Upper lobe of right lung (tissue), 1 donor: ENCODE measurements around the gene TREM2. TPM values are rescaled to one million over a fixed set of nuclear protein-coding genes. Genes with fewer than 3 reads are reported as not detected.

Experiments
- ATAC-seq: fragments of 200-7000 bp; cut with Tn5 transposase; one replicate; pipeline ENCODE4 v1.9.1; 2020; ENCODE audit warnings: mild to moderate bottlenecking, moderate library complexity
- DNase-seq: peaks from one replicate; pipeline ENCODE4 v3.0.0-alpha.2; 2020
- H3K27ac ChIP-seq: fragments of 200-600 bp; one replicate; pipeline ENCODE4 v1.8.0; 2022
- H3K27me3 ChIP-seq: fragments of 200-600 bp; one replicate; pipeline ENCODE4 v1.8.0; 2022; ENCODE audit warnings: mild to moderate bottlenecking
- H3K36me3 ChIP-seq: fragments of 200-600 bp; one replicate; pipeline ENCODE4 v1.8.0; 2022
- H3K4me1 ChIP-seq: fragments of 200-600 bp; one replicate; pipeline ENCODE4 v1.8.0; 2022
- H3K4me3 ChIP-seq: fragments of 200-600 bp; one replicate; pipeline ENCODE4 v1.8.0; 2022; ENCODE audit warnings: mild to moderate bottlenecking
- H3K9me3 ChIP-seq: fragments of 200-600 bp; one replicate; pipeline ENCODE4 v1.8.0; 2022
- CTCF ChIP-seq: fragments of 200-600 bp; IDR thresholded peaks from one replicate; pipeline ENCODE4 v1.8.0; 2022; ENCODE audit warnings: antibody characterized with exemption
- intact Hi-C: fragments of 100-400 bp; cut with DNase I; formaldehyde crosslinking; loops from one replicate; pipeline ENCODE4 v1.11.0; 2022
- total RNA-seq: library from RNA; stranded (reverse); fragmentation: NEBNext Ultra II Directional; extraction: Animal tissue kit (Norgen Biotek cat#: 25700); gene quantifications from one replicate; pipeline ENCODE4 v1.2.1, GENCODE V29; 2021
- donor health status: DM: no; HTN: yes; CAD: no; lungs with severe emphysema.

Gene TREM2
- total RNA-seq, 1 donor from 2014 or later, result 62.2 TPM

- no peaks in the 10 kb centered on the region for H3K27me3 ChIP-seq
- H3K4me1 ChIP-seq, result no peaks in the 10 kb centered on the region
- H3K4me3 ChIP-seq, result no peak overlapping the region
- TF ChIP-seq CTCF, result no peak
- H3K9me3 ChIP-seq, result no peaks in the 10 kb centered on the region
- intact Hi-C loops, result no loop called here
- no peak for DNase-seq
- H3K27ac ChIP-seq, result no peak overlapping the region
- peak; percentile 62 for ATAC-seq
- no peaks in the 10 kb centered on the region for H3K36me3 ChIP-seq
These were observed 51.9 kb downstream of the TREM2 start for GRCh38 chr6:41111017-41111416.

Other genes starting within 250 kb of the TREM2 start
- gene UNC5CL, start 123.9 kb downstream of the TREM2 start, total RNA-seq, result 1.4 TPM
- gene TSPO2, start 120.6 kb downstream of the TREM2 start, total RNA-seq, result not detected
- gene APOBEC2, start 109.9 kb downstream of the TREM2 start, total RNA-seq, result not detected
- 22.1 TPM for gene OARD1, start 90.8 kb downstream of the TREM2 start, total RNA-seq
- 23.9 TPM for gene NFYA, start 90.1 kb downstream of the TREM2 start, total RNA-seq
- 2.5 TPM for gene TREML1, start 8.8 kb downstream of the TREM2 start, total RNA-seq
- gene TREML2, start 38.0 kb upstream of the TREM2 start, total RNA-seq, result 0.61 TPM
- not detected for gene TREML4, start 65.2 kb upstream of the TREM2 start, total RNA-seq
- gene TREM1, start 123.6 kb upstream of the TREM2 start, total RNA-seq, result 61.2 TPM
- gene NCR2, start 172.5 kb upstream of the TREM2 start, total RNA-seq, result not detected